K562 treated with DMSO at 1 percent for 48 hours (cell line): ENCODE results near the gene NLGN4Y. TPM values are rescaled to one million over a fixed set of nuclear protein-coding genes. Genes with fewer than 3 reads are reported as not detected.

Source experiments
- total RNA-seq: library from RNA; unstranded; fragments of 300-600 nt; gene quantifications from 2 replicates; pipeline ENCODE4 v1.2.3, GENCODE V29; 2022; ENCODE audit warnings: low replicate concordance; ENCODE audit errors: extremely low read depth

Gene NLGN4Y
- not detected in 2 replicates for total RNA-seq

DNA sequence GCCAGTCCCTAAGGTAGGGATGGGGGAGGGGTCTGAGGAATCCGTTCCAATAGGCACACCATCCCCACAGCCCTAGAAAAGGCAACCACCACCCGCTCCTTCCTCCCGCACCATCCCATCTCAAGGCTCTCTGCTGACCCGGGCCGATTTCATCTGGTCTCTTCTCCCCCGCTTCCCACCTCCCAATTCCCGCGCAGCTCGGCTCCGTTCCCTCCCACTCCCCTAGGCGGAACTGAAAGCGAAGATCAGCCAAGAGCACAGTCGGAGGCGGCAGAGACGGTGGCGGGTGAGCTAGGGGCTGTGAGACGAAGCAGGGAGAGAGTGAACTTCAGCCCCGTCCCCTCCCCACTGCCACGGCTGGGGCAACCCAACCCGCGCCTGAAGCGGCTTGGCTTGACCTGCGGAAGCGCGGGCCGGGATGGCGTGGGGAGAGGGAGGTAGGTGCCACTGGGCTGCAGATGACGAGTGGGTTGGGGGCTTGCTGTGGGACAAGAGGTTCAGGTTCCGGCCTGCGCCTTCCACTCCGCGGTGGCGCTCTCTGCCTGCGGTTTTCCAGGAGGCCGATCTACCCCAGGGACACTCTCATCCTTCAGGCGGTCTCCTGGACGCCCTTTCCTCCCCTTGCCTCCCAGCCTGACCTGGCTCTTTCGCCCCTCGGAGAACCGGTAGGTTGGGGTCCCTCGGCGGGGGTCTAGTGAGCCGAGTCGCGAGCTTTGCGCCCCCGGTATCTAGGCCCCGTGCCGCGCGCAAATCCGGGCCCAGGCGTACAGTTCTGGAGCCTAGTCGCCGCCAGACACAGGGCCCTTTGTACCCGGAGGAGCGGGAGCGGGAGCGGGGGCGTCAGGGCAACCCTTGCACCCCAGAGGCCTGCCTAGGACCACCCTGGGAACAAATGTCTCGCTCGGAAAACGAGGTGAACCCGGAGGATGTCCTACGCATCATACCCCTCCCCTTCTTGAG, at the start of gene NLGN4Y:
NLGN4Y (plus strand) TSS at position 258 of the 960 bp plus-strand sequence. CDS start 97,591 bp downstream, outside the sequence.

